HG03097 (cell line): ENCODE results near the gene FOXP1.

Source experiments
- ATAC-seq: cut with Tn5 transposase; IDR thresholded peaks from one replicate; pipeline ENCODE4 v1.9.1; 2021; ENCODE audit not compliant: unreplicated experiment, low FRiP score

The FOXP1 gene

DNA sequence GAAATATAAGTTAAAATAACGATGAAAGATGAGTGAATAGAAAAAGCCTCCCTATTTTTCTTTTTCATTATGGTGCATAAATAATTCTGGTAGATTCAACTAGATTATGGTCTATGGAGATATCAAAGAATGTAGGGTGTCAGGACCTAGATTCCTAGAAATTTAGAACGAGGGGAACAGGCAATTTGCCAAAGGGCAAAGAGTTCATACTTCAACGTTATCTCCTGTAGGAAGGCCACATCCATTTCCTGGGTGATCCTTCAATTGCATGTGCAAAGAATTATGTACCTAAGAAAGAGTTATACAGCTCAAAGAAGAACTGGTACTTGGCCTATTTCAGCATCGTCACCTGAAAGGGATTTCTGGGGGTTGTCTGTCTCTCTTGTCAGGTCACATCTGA lies 351.8 kb downstream of the FOXP1 start:
- no peak for ATAC-seq

DNA sequence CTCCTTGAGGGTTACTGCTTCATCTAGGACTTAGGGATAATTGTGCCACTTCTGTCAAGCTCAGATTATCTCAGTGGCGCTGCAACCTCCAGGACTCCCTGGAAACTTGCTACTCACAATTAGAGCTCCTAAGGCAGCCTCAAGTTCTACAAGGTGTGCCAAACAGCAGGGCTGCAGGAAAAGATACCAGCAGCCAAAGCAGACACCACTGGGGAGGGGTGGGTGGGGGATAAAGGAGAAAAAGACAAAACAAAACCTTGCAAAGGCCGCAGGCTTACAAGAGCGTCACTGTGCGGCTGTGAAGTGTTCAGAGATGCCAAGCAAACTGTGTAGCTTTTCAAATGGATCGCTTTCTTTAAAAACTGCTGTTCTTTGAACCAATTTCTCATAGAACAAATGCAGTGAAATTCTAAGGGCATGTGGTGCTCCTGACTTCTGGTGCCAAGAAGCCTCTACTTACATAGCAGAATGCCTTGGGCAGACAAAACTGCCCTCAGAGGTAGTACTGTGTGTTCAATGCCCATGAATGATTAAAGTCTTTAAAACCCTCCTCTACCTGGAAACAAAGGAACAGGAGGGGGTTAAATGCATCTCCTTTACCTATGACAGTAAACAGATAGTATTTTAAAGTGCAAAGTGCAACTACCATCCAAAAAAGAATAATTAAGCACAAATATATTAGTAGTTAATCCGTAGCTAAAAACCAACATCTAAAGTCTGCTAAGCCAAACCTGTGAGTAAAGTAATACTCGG lies 353.4 kb downstream of the FOXP1 start:
- no peak for ATAC-seq

DNA sequence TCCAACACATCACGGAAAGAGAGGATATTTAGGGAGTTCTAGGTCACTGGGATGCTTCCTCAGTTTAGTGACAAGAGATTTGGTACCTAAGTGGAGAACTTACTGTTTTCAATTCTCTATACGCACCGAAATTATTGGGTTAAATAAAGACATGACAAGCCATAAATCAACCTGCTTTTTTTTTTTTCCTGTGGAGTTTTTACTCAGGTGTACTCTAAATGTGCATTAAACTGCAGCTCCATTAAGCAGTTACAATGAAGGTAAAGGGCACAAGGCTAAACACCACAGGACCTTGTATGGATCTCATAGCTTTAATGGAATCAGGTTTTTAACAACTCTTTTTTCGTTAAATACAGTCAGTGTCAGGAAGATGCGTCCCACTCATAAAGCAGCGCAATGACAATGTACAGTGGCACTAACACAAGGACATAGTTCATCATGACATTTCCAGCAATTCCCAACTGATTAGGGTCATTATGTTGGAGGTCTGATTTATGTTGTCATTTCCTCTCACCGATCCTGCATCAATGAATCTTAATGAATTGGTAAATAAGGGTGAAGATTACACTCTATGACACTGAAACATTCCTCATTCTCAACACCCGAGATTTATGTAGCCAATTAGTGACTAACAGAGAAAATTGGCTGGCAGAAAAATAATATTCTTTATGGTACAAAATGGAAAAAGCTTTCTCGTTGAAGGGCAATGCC lies 355.2 kb downstream of the FOXP1 start:
- no peak for ATAC-seq

GRCh38 chr3:71227270-71227661 lies 356.3 kb downstream of the FOXP1 start:
- ATAC-seq, result no peak

DNA sequence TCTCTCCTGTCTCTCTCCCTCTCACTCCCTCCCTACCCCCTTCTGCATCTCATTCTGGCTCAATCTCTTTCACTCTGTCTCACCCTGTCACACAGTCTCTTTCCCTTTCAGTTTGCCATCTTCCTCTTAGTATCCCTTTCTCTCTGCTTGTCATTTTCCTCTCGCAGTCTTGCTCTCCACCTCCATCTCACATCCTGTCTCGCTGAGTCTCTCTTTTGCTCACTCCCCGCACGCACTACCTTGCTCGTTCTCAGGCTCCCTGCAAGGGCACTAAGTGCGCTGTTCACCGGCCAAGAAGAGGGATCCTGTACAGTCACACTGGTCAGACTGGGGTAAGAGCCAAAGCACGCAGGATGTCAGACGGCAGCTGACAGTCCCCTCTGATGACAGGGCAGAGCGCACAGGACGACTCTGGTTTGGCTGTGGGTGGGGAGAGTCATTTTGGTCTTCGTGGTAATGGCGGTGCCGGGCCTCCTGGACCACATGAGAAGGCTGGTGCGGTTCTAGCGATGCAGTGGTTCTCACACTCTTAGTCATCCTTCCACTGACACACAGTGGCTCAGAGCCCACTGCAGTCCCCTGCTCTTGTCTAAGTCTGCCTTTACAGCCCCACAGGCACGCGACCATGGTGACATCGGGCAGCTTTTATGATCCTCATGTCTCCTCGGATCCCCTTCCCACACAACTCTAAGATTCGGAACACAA lies 356.8 kb downstream of the FOXP1 start:
- peak; percentile 77 for ATAC-seq

DNA sequence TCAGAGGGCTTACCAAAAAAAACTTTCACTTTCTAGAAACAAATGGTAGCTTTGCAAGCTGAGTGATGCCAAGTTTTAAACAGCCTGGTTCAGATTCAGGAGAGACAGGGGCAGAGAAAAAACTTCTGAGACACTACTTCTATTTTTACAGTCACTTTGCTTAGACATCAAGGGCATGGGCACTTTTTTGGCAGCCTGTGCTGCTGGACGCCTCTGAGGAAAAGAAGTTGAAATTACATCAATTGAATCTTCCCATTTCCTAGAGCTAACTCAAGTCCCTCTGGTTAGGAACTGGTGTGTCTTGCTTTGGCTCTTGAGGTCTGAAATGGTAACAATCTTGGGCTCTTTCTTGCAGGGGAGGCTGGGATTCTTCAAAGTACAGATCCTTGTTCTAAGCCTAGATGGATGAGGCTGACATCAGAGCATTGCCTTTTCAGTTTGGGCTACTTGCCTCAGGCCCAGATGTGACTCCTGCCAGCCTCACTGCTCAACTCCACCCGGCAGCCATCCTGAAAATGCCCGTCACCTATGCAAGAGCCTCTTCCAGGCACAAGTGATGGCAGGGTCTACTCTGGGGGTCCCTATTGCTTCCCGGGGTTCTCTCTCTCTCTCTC lies 357.5 kb downstream of the FOXP1 start:
- ATAC-seq, result no peak

DNA sequence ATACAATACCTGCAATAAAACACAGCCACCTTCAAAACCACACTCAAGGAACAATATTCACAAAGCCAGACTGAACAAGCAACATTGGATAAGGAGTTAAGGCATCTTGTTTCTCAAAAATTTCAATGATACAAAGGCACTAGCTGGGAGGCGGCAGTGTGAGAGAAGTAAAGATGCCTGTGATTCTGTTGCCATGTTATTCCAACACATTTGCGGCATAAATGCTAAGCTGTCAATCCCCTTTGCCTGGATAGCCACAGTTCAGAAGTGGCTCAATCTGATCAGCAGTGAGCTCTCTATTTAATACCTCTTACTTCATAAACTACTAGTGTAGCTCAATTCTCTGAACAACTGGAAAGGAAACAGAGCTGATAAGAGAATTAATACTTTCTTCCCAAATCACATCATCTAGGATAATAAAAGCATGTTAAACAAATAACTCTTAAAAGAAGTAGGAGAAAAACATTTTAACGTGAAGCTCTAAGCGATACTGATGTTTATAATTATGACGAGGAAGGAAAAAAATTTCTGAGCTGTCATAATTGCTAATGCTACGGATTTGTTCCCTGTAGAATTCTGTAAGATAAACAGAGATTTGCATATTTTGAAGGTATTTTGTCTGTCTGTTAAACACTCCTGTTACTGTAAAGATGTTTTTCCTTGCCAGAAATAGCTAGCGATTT lies 358.4 kb downstream of the FOXP1 start:
- no peak for ATAC-seq

DNA sequence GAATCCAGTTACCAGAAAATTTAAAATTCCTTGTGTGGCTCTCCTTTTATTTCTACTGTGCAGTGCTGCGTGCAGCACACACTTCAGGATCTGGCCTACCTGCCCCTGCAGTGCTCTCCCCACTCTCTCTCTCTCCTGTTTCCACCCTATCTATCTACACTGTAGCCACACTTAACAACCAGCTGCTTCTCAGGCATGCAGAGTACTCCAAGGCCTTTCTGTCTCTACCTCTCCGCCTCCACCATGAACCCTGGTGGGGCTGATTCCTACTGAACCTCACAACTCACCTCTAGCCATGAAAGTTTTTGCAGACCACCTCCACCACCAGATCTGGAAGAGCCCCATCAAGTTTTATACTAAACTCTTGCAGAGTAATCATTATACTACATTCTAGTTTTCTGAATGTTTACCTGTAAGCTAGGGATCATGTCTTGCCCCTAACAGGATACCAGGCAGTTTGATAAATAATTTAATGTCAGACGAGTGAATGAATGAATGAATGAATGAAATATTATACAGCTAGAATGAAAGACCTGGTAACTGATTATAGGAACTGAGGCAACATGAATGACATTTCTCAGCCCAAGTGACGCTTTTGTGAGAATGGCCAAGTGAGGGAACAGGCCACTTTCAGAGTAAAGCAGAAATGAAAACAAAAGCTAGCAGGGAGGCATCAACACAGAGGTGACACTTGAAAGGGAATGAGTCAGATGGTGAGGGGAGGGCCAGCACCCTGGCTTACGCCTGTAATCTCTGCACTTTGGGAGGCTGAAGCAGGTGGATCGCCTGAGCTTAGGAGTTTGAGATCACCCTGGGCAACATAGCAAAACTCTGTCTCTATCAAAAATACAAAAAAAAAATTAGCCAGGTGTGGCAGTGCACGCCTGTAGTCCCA lies 363.5 kb downstream of the FOXP1 start:
- ATAC-seq, result peak; percentile 89

DNA sequence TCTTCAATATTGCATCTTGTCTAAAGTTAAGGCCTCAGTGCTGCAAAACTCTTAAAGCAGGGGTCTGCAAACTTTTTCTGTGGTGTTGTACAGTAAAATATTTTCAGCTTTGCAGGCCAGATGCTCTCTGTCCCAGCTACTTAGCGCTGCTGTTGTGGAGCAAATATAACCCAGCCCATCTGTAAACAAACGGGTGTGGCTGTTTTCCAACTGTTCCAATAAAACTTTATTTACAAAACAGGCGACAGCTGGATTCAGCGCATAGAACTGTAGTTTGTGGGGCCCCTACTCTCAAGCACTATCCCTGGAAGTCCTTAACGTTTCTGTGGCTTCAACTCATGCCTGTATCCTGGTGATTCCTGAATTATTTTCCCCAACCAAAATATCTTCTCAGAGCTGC lies 365.0 kb downstream of the FOXP1 start:
- ATAC-seq, result no peak

DNA sequence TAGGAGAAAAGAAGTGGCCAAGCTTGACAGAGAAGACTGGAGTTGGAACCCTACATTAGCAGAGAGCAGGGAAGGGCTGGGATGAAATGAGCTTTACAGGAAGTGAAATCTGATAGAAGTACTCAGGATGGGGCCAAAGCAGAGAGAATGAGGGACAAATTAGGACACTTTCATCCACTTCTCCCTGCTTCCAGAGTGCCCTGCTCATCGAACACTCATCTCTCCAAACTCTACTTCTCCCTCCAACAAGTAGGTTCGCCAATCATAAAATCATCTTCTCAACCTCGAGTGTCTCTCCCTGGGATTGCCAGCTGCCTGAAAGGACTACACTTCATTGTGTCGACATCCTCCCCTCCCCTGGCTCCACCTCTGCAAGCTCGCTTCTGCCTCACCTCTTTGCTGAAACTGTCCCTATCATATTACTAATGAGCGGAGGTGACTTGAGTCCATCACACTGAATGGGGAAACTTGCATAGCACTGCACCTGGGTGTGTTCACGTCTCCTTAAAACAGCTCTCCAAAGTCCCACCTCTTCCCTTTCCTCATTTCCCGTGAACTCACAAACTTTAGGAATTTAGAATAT lies 365.8 kb downstream of the FOXP1 start:
- ATAC-seq, result no peak

DNA sequence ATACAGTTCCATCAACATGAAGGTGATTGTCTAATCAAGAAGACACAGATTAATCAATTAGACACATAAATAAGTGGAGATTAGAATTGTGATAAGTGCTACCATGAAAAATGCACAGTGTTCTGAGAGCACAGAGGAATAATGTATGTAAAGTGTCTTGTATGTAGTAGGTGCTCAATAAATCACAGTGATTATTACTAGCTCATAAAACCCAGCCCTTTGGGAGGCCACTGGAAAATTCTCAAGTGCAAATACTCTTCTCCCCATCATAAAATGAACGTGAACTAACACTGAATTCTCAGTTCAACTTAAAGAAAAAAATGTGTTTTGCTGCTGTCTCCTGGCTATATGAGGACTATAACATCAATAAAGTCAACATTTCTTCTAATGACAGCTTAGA lies 368.2 kb downstream of the FOXP1 start:
- no peak for ATAC-seq

DNA sequence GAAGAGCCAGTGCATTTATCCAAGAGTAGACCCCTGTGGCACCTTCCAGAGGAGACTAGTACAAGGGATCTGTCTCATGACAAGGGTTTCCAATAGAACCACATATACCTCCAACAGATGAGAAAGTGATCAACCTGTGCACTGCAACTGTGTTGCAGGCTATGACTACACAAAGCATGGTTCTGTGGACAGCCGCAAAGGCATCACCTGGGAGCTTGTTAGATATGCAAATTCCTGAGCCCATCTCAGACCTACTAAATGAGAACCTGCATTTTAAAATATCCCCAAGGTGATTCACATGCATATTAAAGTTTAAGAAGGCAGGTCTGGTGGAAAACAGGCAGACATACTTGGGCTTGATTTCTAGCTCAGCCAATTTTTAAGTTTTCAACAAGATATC lies 368.7 kb downstream of the FOXP1 start:
- ATAC-seq, result no peak

DNA sequence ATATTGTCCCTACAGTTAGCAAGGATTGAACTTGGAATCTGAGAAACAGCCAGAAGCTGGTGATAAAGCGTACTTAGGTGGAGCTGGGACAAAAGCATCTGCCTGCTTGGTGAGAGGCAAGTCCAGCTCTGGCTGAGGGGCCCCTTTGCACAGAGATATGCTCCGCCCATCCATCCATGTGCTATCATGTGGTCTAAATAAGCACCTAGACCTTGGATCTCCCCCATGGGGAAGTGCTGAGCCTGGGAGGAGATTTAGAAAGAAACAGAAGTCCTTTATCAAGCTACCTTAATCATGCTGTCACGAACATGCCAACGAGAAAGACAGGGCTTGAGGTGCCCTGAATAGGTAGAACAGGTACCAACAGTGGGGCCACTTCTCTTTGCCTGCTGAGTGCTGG lies 369.5 kb downstream of the FOXP1 start:
- no peak for ATAC-seq

DNA sequence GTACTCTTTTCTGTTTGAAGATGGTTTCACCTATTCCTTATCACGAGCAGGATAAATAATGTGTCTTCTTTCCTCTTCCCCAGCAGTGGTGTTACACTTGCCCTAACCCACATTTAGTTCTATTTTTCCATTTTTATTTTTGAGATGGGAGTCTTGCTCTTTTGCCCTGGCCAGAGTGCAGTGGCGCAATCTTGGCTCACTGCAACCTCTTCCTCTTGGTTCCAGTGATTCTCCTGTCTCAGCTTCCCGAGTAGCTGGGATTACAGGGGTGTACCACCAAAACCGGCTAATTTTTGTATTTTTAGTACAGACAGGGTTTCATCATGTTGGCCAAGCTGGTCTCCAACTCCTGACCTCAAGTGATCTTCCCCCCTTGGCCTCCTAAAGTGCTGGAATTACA lies 372.4 kb downstream of the FOXP1 start:
- no peak for ATAC-seq

GRCh38 chr3:71210257-71211007 lies 373.1 kb downstream of the FOXP1 start:
- no peak for ATAC-seq

DNA sequence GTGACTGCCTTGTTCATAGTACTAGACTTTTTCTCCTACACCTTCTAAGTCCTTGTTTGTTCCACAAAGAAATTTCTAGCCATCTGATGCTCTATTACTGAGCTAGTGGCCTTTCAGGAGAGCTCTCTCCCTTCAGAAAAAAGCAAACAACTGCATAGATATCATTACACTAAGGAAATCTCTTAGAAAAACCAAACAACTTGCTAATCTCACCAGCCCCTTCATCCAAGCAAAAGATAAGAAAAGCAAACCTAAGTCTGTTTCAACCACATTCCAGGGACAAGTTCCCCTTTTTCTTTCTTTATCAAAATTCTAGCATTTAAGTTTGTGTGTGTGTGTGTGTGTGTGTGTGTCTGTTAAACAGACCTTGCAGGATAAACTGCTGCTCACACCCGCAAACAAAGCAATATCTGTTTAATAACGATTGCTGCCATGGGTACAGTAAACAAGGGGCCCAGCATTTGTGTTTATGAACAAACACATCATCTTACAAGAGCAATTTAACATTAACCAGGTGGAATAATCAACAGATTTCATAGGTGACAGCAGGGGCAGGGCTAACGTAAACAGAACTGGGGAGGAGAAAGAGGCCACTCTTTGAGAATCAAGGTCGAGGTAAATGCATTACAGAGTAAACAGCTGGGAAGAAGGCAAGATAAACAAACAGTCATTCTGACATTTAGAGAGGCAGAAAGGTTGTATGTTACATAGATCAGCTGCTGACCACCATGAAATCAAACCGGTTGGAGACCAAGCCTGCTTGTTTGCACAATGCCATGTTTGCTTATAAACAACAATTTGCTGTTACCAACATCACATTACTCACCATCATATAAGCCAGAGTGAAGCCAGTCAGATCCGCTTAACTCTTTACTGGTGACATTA lies 375.1 kb downstream of the FOXP1 start:
- ATAC-seq, result no peak

GRCh38 chr3:71207632-71208031 lies 375.9 kb downstream of the FOXP1 start:
- ATAC-seq, result no peak
